GM19452 (cell line): ENCODE results near the gene ZNF764.

Experiments
- ATAC-seq: cut with Tn5 transposase; IDR thresholded peaks from one replicate; pipeline ENCODE4 v1.9.1; 2021; ENCODE audit not compliant: unreplicated experiment

The ZNF764 gene

DNA sequence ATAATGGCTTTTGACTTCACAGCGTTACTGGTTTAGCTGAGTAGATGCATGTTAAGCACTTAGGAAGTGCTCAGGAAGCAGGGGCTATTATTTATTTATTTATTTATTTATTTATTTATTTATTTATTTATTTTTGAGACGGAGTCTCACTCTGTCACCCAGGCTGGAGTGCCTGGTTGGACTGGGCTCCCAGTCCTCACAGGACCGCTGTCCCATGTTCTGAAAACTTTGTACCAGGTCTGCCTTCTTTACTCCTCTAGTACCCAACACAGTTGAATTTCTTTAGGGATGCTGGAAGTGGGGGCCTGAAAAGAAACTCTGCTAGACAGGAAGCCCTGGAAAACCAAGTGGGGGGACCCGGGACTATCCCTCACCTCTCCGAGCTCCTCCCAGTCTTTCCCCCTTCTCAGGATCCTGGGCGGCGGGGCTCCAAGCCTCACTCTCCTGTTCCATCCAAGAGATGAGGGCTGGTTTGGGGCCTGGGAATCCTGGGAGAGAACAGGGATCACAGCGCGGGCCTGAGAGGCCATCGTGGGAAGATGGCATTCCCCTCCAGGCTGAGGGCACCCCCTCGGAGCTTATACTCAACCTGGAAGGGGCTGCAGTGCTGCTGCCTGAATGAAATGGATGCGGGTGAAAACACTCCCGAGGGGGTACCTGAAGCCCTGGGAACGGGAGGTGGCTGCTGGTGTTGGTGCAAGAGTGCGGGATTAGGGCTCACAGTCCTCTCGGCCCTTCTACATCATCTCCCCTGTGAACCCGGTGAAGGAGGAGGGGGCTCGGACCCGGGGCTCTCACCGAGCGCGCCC is 12.7 kb upstream of the ZNF764 start:
- ATAC-seq = no peak

DNA sequence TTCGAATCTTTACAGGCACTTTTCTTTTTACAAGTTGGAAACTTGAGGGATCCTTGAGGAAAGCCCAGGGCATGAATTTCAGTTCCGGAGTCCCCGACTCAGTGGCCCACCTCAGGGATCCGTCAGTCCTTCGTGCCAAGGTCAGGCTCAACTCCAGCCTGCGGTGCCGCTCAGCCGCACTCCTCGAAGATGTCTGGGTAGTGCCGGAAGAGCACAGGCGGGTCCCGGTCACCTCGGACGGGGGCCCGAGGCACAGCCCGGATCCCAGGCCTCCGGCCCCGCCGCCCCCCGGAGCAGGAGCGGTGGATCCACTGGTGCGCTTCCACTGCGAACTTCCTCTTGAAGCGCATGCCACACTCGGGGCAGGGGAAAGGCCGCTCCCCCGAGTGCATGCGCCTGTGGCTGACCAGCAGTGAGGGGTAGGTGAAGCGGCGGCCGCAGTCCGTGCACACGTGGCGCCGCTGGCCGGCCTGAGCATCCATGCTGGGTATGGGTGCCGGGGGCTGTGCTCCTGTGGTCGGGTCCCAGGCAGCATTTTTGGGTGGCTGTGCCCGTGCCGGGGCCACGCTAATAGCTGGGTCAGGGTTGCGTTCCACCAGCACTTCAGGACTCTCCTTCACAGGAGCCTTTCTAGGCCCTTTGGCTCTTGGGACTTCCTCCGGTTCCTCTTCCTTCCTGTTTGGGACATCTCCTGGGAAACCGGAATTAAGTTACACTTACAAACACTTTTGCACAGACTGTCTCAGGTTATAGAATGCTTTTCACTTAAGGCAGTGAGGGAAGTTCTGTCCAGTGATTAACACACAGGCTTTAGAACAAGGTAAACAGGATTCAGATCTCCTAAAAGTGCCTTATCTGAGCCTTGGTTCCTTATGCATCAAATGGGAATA is 11.8 kb upstream of the ZNF764 start:
- ATAC-seq = no peak

DNA sequence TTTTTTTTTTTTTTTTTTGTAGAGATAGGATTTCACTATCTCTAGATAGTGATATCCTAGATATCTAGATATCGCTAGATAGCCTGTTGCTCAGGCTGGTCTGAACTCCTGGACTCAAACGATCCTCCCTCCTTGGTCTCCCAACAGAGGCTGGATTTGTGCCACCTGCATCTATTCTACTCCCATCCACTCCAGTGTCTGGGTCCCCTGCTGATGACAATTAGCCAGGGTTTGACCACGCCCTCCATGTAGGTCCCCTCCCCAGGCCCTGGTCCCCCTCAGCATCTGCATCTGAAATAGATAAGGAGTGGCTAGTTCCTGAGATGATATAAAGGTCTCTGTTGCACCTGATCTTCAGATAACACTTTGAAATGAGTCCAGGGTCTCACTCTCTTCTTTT is 11.1 kb upstream of the ZNF764 start:
- no peak for ATAC-seq

DNA sequence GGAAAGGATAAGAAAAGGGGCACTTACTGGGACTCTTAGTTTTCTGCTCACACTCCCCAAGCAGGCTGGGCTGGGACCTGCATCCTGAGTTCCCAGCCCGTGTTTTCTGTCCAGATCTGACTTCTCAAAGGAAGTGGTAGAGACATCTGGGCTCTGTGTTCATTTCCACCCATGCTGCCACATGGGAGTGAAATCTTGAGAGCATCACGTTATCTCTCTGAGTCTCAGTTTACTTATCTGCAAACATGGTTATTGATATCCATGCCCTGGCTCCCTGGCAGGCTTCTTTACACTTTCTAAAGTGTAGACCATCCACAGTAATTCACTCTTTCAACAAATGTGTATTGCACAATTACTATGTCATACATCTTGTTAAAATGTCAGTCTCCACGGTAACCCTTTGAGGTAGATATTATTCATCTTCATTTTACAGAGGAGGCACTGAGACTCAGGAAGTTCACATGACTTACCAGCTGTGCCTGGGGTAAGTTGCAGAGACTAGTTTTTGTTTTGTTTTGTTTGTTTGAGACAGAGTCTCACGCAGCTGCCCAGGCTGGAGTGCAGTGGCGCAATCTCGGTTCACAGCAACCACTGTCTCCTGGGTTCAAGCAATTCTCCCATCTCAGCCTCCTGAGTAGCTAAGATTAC is 9.9 kb upstream of the ZNF764 start:
- ATAC-seq = no peak

DNA sequence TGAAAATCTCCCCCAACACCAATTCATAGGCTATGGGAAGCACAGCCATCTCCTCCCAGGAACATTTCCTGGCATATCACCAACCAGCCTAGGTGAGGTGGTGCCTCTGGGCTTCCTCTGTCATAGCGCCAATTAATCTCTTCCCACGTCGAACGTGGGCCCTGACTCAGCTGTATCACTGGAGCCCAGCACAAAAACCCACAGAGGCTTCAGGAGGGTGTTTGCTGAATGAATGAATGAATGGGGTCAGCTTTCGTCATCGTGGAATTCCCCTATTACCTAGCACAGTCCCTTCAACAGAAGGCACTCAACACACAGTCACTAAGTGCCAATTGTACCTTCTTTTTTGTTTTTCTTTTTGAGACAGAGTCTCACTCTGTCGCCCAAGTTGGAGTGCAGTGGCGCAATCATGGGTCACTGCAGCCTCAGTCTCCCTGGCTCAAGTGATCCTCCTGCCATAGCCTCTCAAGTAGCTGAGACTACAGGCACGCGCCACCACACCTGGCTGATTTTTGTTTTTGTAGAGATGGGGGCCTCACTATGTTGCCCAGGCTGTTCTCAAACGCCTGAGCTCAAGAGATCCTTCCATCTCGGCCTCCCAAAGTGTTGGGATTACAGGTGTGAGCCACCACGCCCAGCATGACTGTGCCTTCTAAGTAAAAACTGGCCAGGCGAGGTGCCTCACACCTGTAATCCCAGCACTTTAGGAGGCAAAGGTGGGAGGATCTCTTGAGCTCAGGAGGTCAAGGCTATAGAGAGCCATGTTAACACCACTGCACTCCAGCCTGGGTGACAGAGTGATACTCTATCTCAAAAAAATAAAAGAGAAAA is 9.2 kb upstream of the ZNF764 start:
- no peak for ATAC-seq

DNA sequence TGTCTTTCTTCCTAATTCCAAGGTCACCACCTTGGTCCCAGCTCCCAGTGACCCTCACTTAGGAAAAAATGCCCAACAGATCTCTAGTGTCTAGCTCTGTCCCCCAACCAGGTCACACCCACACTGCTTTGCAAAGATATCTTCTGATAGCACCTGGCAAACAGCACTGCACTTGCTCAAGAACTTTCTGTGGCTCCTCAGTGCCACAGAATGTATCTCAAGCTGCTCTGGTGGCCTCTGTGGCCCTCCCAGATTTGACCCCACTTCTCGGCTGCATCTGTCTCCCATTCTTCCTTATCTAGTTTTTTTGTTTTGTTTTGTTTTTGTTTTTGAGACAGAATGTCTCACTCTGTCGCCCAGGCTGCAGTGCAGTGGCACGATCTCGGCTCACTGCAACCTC is 8.4 kb upstream of the ZNF764 start:
- no peak for ATAC-seq

DNA sequence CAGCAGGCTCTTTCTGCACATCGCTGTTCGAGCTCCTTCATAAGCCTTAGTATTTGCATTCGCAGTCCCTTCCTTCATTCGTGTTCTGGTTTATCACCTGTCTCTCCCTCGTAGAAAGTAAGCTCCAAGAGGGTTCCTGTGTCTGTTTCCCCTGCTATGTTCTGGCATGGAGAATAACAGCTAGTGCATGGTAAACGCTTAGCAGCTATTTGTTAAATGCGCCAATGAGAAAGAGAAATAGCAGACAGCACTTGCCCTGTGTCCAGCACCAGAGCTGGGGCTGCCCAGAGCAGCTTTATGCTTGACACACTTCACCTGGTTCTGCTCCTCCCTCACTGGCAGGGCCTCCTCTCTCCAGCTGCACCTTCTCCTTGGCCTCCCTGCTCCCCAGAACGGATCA is 7.8 kb upstream of the ZNF764 start:
- no peak for ATAC-seq

DNA sequence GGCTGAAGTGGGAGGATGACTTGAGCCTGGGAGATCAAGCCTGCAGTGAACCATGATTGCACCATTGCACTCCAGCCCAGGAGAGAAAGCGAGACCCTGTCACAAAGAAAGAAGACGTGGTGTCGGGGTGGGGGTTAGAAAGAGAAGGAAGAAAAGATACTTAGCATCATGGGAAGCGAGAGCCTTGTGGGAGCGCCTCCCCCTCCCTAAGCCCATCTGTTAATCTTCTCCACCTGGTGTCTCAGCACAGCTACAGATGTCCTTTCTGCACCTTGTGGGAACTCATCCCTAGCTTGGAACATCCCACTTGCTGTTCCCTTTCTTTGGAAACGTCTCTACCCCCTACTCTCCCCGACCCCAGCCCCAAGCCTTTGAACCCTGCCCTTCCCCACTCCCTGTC is 7.4 kb upstream of the ZNF764 start:
- no peak for ATAC-seq

DNA sequence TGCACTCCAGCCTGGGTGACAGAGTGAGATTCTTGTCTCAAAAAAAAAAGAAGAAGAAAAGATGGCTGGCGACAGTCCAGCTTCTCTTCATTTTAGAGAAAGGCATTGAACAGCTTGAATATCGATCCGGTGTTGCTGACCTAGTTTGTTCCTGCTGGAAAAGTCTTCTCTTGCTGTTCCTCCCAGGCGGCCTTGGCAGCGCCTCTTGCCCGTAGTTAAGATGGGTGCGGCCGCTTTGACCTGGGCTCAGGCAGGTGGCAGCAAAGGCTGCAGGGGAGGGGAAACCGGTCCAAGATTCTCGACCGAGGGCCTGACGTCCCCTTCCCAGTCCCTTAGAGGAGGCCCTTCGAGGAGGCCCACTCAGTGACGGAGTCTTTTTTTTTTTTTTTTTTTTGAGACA is 3.8 kb upstream of the ZNF764 start:
- ATAC-seq = no peak

DNA sequence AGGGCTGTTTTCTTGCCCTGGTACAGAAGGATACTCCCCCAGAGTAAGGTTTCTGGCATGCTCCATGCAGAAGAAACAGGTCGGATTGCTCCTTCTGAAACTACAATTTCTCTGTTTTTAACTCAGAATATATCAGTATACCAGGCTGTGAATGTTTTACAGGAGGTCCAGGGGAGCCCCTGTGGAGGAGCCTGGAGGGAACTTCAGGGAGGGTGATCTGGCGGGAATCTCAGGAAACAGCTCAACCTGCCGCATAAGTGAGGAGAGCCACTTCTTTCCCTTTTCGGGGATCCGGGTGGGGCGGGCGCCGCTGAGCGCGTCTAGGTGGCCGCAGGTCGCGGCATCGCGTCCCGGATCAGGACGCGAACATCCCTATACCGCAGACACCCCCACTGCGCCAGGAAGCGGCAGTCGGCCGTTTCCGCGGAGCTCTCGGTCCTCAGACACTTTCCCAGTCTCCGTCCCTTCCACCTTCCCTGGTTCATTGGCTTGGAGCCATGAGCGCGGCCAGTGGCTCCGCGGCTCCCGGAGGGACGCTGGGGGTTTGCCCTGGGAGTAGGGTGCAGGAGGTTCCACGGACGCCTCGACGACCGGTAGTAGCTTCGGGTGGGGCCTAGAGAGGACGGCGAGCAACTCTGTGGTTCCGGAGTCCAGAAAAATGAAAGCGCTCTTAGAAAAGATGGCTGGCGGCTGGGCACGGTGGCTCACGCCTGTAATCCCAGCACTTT is 3.1 kb upstream of the ZNF764 start:
- no peak for ATAC-seq

DNA sequence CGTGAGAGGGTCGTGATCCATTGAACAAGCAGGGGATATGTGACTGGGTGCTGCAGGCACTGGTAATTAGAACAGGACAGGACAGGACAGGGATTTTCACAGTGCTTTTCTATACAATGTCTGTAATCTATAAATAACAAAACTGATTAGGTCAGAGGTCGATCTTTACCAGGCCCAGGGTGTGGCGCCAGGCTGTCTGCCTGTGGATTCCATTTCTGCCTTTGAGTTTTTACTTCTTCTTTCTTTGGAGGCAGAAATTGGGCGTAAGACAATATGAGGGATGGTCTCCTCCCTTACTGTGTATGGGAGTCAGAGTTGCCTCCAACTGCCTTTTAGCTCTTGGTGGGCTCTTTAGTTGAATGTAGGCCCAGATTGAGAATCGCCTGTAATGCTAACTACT is 1.5 kb upstream of the ZNF764 start:
- no peak for ATAC-seq

DNA sequence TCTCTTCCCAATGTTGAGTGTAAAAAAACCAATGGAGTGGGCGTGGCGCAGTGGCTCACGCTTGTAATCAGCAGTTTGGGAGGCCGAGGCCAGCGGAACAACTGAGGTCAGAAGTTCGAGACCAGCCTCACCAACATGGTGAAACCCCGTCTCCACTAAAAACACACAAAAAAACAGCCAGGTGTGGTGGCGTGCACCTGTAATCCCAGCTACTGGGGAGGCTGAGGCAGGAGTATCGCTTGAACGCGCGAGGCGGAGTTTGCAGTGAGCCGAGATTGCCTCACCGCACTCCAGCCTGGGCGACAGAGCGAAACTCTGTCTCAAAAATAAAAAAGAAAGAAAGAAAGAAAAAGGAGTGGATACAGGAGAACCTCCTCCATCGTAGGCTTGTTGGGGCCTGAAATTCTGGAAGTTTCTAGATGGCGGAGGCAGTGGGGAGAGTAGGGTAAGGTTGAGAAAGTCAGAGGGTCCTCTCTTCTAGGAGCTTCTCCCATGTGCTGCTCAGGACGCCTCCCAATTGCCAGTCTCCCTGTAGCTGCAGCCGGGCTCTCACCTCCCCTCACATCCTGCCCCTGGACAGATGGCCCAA is 709 bp upstream of the ZNF764 start:
- ATAC-seq = no peak

DNA sequence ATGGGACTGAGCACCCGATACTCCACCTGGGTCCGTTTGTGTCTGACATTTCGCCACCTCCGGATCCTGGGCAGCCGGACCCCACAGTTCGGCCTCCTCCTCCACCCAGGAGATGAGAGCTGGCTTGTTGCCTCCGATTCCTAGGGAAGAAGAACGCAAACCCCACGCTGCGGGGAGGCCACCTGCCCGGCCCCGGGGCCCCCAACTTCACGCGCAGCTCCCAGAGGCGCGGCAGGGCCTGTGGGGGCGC is 542 bp downstream of the ZNF764 start:
- peak; percentile 14 for ATAC-seq

DNA sequence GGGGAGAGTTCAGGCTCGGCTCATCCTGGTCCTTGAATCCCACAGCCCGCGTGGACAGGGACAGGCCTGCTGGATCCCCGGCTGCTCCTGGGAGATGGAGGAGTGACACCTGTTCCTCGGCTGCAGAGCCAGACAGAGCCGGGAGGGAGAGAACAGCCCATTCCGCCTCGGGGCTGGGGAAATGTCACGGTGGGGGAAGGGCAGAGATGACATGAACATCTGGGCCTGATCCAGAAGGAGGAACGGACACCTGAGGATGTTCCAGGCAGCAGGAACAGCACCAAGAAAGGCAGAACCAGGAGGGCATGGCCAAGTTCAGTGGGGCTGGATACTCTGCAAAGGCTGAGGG is 2.1 kb downstream of the ZNF764 start:
- no peak for ATAC-seq

DNA sequence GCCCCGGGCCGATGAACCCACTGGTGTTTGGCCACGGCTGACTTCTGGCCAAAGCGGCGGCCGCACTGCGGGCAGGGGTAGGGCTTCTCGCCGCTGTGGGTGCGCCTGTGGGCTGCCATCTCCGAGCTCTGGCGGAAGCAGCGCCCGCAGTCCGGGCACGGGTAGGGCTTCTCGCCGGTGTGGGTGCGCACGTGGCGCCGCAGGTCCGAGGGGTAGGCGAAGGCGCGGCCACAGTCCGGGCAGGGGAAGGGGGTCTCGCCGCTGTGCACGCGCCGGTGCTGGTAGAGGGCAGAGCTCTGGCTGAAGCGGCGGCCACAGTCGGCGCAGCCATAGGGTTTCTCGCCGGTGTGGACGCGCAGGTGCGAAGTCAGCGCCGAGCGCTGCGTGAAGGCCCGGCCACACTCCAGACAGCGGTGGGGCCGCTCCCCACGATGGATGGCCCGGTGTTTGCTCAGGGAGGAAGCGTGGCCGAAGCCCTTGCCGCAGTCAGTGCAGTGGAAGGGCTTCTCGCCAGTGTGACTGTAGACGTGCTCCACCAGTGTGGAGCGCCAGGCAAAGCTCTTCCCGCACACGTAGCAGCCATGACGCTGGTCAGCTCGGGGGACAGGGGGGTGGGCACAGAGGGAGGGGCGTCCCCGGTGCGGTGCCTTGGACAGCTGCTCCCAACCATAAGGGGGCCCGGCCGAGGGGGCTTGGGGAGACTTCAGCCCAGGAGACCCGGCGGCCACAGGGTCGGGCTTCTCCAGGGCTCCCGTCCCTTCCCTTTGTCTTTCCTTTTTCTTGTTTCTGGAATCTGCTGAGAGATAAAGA is 2.7 kb downstream of the ZNF764 start:
- no peak for ATAC-seq

DNA sequence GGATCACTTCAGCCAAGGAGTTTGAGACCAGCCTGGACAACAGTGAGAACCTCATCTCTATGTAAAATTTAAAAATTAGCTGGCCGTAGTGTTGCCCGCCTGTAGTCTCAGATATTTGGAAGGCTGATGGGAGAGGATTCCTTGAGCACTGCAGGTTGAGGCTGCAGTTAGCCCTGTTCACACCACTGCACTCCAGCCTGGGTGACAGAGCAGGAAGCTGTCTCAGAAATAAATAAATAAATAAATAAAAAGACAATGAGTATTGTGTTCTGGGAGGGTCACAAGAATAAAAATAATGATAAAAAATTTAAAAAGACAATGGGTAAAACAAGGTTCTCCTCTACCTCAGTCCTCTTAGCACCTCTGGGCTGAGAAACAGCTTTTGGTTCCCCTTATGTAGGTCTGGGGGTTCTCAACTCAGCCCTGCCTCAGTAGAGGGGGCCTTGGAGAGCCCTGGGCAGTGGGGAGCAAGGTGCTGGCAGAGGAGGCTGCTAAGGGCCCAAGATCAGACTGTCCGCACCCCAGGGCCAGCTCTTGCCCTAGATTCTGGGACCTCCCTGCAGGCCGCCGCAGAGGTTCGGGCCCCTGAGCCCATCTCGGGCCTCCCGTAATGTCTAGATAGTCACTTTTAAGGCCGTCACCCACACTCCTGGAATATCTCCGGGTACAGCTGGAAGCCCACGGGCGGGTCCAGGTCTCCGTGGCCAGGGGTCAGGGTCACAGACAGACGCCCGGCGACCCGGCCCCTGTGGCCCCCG is 3.4 kb downstream of the ZNF764 start:
- ATAC-seq = no peak

DNA sequence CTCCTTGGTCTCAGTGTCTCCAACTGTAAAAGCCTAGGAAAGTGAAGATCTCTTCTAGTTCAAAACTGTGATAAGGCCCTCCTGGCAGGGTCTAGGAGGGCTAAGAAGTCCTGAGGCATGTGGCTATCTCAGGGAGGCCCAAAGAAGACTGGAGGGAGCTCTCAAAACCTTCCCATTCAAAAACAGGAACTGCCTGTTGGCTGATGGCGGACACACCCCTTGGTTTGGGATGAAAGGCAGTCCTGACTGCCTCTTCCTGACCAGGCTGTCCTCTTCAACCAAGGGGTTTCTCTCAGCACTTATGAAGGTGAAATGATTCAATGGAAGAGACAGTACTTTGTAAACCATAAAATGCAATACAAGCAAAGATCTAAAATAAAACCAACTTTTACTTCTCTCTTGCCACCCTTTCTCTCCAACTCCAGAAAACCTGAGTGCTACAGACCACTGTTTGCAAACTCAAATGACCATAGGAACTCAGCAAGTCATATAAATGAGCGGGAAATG is 4.7 kb downstream of the ZNF764 start:
- no peak for ATAC-seq

DNA sequence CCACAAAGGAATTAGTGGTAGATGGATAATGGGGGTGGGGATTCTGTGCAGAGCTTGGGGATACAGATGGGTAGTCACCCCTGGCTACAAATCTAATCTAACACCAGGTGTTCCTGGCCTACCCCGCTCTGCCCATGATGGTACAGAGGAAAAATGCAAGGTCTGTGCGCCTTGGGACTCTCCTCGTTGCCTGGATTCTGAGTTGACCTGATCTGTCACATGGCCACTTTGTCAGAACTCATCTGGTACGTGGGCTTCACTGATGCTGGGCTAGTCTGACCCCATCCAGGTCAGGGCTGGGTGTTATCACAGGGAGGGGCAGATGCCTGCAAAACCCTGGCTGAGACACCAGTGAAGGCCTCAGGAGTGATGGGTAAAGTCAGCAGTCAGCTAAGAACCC is 5.2 kb downstream of the ZNF764 start:
- no peak for ATAC-seq

DNA sequence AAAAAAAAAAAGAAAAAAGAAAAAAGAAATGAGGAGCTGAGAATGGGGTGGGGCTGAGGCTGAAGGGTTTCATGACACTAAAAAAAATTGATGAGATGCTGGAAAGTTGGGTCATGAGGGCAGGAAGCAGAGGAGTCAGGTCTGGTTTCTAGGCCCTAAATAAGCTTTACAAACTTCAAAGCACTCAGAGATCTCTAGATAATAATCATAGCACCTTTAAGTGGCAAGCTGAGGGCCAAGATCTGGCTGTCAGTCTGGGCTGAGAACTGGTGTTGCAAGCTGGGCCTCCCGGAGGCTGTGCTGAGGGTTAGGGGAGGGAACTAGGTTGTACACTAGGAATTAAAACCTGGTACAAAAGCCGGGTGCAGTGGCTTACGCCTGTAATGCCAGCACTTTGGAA is 6.4 kb downstream of the ZNF764 start:
- no peak for ATAC-seq
